T1000 (cell line): ENCODE data around the gene SPON2.

Source experiments
- DNase-seq: peaks from one replicate; lab custom pipeline; 2025; ENCODE audit warnings: mixed read lengths; lab: John Stamatoyannopoulos, UW

SPON2 gene

DNA sequence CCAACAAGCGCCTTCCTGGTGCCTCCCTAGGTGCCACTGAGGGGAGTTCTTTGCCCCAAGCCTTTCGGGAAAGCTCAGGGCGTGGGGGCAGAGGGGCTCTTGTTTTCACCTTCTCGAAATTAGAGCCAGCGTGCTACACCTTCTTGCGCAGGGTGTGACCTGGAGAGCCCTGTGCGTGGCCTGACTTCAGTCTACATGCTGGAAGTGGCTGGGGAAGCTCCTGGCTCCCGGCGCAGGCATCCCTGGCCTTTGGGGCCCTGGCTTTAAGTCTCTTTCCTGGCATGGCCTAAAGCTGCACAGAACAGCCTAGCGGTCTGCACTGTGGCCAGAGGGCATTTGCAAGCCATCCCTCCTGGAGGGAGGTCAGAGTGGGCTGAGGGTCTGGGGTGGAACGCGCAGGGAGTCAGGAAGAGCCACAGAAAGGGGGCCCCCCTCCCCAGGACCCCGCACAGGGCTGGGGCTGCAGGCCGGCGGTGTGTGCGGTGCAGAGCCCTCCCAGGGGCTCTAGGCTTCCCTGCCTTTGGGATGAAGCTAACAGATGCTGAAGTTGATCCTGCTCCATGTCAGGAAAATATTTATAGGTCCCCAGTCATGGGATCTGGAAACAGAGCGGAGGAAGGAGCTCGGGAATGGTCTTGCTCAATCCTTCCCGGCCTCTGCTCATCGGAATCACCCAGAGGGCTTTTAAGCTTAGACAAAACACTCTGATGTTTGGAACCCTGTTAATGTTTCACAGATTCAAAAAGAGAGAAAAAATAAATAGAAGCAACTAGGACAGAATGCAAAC lies 781 bp upstream of the SPON2 start:
- DNase-seq: no peak

GRCh38 chr4:1171311-1172227 lies 814 bp downstream of the SPON2 start:
- no peak for DNase-seq

GRCh38 chr4:1170976-1171310 lies 1.4 kb downstream of the SPON2 start:
- DNase-seq: no peak

DNA sequence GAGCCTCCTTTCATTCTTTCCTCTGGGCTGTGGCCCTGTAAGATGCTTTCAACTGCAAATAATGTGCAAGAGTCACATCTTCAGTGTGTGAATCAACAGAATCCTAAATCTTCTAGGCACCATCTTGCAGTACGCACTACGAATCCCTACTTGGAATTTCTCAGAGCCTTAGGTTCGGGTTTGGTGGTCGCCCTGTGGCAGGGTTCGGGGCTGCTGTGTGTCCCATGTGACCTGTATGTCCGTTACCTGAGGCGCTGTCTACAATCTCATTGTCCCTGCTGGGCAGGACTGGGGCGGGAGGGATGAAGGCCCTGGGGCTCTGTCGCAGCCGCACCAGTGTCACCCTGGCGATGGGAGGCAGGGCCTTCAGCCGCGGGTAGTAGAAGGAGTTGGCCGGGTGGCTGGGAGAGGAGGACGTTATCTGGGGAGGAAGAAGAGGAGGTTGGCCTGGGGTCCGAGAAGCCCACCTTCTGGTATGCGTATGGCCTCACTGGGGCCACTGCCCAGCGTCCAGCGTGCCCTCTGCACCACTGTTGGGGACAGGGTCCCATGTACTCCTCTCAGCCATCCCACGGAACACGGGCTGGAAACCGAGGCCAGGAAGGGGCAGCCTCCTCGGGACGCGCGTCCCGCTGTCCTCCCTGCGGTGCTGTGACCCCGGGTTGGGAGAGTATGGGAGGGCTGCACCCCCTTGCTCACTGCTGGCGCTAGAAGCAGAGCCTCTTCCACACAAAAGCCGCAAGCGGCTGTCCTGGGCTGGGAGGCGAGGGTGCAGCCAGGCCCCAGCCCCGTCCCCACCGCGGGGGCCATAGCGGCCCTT lies 2.0 kb downstream of the SPON2 start:
- DNase-seq: no peak

DNA sequence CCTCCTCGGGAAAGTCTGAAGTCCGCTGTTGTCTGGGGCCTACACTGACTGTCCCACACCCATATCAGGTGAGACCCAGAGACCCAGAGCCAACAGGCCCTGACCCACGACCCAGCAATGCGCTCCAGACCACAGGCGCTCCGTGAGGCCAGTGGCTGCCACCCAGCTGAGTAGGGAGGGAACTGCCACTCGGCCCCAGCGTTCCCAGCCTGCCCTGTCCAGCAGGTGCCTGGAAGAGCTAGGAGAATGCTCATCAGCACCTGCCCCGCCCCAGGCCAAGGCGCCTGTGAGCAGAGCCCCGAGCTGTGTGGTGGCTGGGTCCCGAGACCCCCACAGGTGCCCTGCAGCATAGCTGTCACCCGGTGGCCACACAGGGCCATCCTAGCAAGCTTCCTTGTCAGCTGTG lies 2.7 kb downstream of the SPON2 start:
- DNase-seq: no peak

- DNase-seq: no peak
Measured at GRCh38 chr4:1169171-1169671, 3.2 kb downstream of the SPON2 start.

DNA sequence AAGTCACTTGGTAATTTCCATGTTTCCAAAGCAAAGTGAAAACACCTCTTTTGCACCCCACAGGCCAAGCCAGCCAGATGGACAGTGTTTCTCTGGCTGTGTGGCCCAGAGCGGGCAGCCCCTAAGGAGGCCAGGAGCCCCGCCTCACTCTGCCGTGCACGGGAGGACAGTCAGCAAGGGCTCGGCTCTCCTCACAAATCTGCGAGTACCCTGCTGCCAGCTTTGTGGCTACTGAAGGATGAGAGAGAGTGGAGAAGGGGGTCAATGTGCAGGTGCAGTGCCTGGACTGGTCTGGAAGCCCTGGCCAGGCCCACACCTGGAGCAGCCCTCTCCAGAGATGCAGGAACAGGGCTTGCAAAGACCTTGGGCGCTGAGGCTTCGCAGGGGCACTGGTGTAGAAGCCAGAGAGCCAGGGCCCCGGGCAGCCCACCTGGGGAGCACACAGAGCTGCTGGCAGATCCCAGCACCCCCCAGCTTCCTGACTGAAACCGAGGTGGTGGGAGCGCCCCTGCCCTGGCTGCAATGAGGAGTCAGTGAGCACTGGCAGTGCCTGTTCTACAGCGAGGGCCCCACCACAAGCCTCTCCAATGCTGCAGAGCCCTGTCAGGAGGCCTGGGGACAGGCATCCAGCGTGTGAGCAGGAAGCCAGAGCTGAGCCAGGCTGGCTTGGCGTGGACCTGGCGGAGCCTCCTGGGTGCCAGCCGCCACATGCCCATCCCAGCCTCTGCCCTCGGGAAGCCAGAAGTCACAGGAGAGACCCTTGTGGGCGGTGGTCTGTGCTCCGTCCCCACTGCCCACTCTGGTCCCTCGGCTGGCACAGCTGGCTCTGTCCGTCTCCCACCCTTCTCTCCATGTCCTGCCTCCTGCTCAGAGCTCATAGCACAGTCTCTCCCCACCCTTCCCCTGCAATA lies 3.9 kb downstream of the SPON2 start:
- no peak for DNase-seq

DNA sequence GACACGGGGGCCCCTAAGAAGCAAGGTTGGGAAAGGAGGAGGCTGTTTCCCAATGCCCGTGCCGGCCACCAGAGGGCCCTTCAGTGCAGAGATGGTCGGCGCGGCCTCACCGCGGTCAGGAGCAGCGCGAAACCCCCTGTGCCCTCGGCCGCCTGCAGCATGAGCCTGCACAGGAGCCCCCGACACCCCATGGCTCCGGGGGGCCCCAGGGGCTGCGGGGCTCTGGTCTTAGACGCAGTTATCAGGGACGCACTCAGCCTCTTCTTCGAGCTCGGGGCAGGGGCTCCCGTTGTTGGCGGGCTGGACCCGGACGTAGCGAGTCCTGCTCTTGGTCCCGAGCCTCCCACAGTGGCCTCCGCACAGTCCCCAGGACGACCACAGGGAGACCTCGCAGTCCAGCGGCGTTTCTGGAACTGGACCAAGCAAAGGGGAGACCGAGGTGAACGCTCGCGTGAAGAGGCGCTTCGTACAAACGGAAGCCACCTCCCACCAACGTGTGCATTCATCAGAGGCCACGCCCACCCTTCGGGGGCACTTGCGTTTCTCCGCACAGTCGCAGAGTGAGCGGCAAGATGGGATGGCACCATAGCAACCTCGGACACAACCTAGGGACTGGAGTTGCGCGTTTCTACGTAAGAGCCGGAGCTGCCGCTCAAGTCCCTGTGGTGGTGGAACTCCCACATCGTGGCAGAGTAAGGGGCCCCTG lies 5.0 kb downstream of the SPON2 start:
- peak; percentile 81 for DNase-seq

GRCh38 chr4:1166509-1167243 lies 5.7 kb downstream of the SPON2 start:
- no peak for DNase-seq

GRCh38 chr4:1164956-1165545 lies 7.3 kb downstream of the SPON2 start:
- no peak for DNase-seq

- DNase-seq: no peak
Measured at GRCh38 chr4:1164444-1164843, 7.9 kb downstream of the SPON2 start.

GRCh38 chr4:1164040-1164439 lies 8.3 kb downstream of the SPON2 start:
- no peak for DNase-seq

DNA sequence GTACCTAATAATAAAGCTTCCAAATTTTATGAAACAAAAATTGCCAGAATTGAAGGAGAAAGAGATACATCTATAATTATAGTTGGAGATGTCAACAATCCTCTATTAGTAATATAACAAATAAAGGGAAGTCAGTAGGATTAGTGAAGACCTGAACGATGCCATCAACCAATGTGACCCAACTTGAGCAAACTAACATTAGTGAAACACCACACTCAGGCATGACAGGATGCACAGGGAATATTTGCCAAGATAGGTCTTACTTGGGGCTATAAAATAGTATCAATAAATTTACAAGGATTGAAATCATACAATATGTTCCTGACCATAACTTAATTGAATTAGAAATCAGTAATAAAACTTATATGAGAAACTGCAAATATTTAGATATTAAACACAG lies 12.0 kb downstream of the SPON2 start:
- no peak for DNase-seq

DNA sequence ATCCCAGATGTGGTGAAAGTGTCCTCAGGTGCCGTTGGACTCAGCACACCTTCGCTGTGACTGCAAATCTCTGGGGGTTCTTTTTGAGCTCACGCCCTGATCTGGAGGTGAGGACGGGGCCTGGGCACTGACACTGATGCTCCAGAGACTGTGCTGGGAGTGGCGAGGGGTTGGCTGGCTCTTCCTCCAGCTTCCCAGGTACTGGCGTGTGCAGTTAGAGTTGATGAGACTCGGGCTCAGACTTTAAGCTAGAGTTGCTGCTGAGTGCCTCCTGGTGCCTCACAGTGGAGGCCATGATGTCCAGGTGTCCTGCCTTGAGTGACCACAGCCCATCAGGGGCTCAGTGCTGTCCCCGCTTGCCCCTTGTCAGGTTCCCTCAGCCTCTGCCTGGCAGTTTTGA lies 16.3 kb downstream of the SPON2 start:
- no peak for DNase-seq

DNA sequence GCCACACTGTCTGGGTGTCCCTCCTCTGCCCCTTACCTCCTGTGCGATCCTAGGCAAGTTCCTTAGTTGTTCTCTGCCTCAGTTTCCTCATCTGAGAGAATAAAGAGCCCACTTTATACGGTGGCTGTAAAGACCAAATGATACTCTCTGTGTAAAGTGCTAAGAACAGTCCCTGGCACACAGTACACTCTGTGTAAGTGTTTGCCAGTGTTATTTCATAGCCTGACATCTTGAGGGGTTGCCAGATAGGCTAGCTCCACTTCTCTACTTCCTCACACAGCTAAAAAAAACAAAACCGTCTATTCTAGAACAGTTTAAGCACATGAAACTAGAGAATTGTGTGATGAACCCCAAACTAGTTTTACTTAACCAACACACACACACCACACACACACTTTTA lies 17.1 kb downstream of the SPON2 start:
- no peak for DNase-seq

GRCh38 chr4:1154523-1155182 lies 17.7 kb downstream of the SPON2 start:
- DNase-seq: no peak

DNA sequence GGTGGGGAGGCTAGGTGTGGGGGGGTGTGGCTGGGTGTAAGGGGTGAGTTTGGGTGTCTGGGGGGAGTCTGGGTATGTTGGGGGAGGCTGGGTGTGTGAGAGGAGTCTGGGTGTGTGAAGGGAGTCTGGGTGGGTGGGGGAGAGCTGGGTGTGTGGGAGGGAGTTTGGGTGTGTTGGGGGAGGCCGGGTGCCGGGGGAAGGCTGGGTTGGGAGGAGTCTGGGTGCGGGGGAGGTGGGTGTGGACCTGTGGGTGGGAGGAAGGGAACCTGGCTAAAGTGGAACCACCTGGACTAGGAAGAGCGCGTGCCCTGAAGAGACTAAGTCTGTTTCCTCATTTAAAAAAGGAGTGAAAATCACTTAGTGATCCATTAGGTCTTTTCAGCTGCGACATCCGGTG lies 18.3 kb downstream of the SPON2 start:
- DNase-seq: no peak

- no peak for DNase-seq
Measured at GRCh38 chr4:1153567-1154090, 18.8 kb downstream of the SPON2 start.

GRCh38 chr4:1152290-1152689 lies 20.1 kb downstream of the SPON2 start:
- DNase-seq: no peak
